ENCODE data around the gene TSLP.

DNA sequence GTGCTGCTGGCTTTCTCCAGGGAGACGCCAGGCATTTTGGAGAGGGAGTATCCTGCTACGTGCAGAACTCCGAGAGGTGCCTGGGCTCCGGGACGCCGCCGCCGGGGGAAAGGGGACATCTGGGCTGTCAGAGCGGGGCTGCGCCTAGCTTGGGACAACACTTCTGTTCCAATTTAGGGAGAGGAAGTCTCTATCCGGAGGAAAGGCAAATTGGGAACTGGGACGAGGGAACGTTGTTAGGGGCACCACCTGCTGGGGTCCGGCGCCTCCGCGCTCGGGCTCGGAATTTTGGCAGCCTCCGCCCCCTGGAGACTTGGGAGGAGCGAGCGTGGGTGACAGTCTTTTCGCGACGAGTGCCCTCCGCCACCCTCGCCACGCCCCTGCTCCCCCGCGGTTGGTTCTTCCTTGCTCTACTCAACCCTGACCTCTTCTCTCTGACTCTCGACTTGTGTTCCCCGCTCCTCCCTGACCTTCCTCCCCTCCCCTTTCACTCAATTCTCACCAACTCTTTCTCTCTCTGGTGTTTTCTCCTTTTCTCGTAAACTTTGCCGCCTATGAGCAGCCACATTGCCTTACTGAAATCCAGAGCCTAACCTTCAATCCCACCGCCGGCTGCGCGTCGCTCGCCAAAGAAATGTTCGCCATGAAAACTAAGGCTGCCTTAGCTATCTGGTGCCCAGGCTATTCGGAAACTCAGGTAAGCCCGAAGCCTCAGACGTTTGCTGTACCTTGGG is 1.6 kb downstream of the TSLP start:
- TF ChIP-seq CTCF (IDR thresholded peaks at IDR 0.05) = no peak
- no peak for TF ChIP-seq POLR2A (IDR thresholded peaks at IDR 0.05)
- peak in 1 of 2 donors; percentile 31 for TF ChIP-seq POLR2AphosphoS5 (IDR thresholded peaks at IDR 0.05; ENCODE audit: insufficient read depth in 1 of 2, low read depth in 1 of 2)
